NB4 (cell line): ENCODE data around the gene ACOX2.
A peak's percentile ranks its signal among the peaks of the same experiment; 100 is the strongest.
"Not testable (repeated sequence)": the region's sequence is repeated elsewhere in the genome, so short reads cannot be mapped to it uniquely, and the experiment has no call there.

ENCODE experiments used
- DNase-seq: peaks from one replicate; pipeline ENCODE4 v3.0.0; 2010; ENCODE audit warnings: low read depth
- H3K4me3 ChIP-seq: one replicate; pipeline ENCODE4 v1.5.1; 2011; ENCODE audit warnings: mild to moderate bottlenecking, low read depth, low read length, moderate library complexity
- CTCF ChIP-seq: IDR thresholded peaks from one replicate; pipeline ENCODE4 v1.5.1; 2012; ENCODE audit warnings: low read depth, low read length
- MAX ChIP-seq: IDR thresholded peaks from 2 replicates; pipeline ENCODE4 v1.6.1; 2011; ENCODE audit warnings: low read depth, low read length
- MYC ChIP-seq: IDR thresholded peaks from 2 replicates; pipeline ENCODE4 v1.6.1; 2011; ENCODE audit warnings: low read depth, low read length
- POLR2A ChIP-seq: IDR thresholded peaks from 2 replicates; pipeline ENCODE4 v1.6.1; 2011; ENCODE audit warnings: mild to moderate bottlenecking; ENCODE audit not compliant: insufficient read length; ENCODE audit errors: extremely low read depth

The ACOX2 gene

GRCh38 chr3:58530354-58530865 is 6.6 kb downstream of the ACOX2 start:
- no peak overlapping the region for H3K4me3 ChIP-seq
- TF ChIP-seq MAX (no peak), MYC (no peak), CTCF (no peak), POLR2A (no peak)
- DNase-seq, result no peak

DNA sequence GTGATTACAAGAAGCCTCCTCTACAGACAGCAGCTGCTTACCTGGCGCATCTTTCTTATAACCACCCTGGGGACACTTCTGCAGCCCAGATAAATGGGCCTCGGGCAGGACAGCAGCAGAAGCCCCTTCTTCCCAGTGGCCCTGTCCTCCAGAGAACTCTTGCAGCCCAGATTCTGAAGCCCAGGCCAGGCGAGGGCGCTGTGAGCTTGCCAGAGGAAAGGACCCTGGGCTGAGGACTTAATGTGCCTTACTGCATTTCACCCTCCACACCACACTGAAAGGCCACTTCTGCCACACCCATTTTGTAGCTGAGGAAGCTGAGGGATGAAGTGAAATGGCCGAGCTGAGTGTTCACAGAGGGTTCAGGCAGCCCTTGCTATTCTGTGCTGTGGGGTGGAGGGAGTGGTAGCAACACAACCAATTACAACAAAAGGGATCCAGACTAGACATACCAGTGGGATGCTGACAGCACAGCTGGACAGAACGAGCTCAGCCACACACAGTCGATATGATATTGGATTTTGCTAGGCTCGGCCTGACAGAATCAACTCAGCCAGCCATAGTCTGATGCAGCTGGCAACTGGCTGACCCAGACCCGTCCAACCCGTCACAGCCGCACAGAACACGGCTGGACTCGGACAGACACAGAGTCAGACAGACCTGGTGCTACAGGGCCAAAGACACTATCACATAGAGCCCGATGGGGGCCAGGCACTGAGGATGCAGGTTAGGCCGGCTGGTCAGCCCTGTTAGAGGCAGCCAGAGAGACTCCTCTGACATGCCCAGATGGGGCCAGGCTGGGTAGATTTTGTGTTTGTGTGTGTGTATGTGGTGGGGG is 7.3 kb downstream of the ACOX2 start:
- no peak overlapping the region for H3K4me3 ChIP-seq
- DNase-seq, result peak; percentile 69
- TF ChIP-seq MYC (no peak), POLR2A (no peak), CTCF (peak; percentile 50), MAX (no peak)

GRCh38 chr3:58528629-58529028 is 8.4 kb downstream of the ACOX2 start:
- TF ChIP-seq MAX, result no peak
- TF ChIP-seq POLR2A, result no peak
- no peak for TF ChIP-seq MYC
- TF ChIP-seq CTCF, result no peak
- no peak for DNase-seq
- no peak overlapping the region for H3K4me3 ChIP-seq

- DNase-seq, H3K4me3 ChIP-seq: not testable (repeated sequence)
Measured at GRCh38 chr3:58527440-58527839, 9.6 kb downstream of the ACOX2 start.

DNA sequence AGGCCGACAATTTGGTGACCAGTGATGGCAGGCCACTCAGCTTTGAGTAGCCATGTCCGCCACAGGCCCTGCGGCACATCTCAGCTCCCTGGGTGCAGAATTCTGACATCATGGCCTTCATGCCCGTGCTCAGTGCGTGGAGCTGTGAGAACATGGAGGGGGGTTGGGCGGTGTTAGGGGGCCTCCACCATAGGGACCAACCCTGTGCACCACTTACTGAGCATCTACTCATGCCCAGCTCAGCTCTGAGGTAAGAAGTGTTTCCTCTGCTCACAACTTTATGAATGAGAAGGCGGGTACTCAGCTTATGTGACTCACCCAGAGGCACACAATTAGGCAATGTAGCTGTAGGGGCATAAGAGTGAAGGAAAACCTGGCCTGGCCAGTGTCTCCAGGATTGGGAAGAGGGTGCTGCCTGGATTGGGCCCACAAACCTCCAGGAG is 10.5 kb downstream of the ACOX2 start:
- DNase-seq, result peak; percentile 90
- TF ChIP-seq MAX (no peak), CTCF (no peak), MYC (no peak), POLR2A (no peak)
- no peak overlapping the region for H3K4me3 ChIP-seq

GRCh38 chr3:58524326-58524888 is 12.6 kb downstream of the ACOX2 start:
- H3K4me3 ChIP-seq, result no peak overlapping the region
- TF ChIP-seq CTCF (no peak), POLR2A (no peak), MAX (no peak), MYC (no peak)
- DNase-seq, result no peak
